DND-41 (cell line): ENCODE measurements around the gene FGA.

Experiments used
- ATAC-seq: fragments of 200-7000 bp; cut with Tn5 transposase; 3 replicates; pipeline ENCODE4 v1.9.1; 2021; ENCODE audit warnings: low read depth; ENCODE audit not compliant: insufficient read depth
- DNase-seq: peaks from one replicate; pipeline ENCODE4 v3.0.0-alpha.2; 2020
- H2AFZ ChIP-seq: 2 replicates; pipeline ENCODE4 v1.6.0; 2012; ENCODE audit warnings: low read depth, low read length
- H3K27ac ChIP-seq: 2 replicates; pipeline ENCODE4 v1.5.1; 2012; ENCODE audit warnings: low read length, inconsistent platforms
- H3K27me3 ChIP-seq: fragments of 200-600 bp; sonication (generic); 2 replicates; pipeline ENCODE4 v1.6.0; 2012; ENCODE audit warnings: low read length, mild to moderate bottlenecking, inconsistent platforms; ENCODE audit not compliant: insufficient read depth, poor library complexity
- H3K36me3 ChIP-seq: 2 replicates; pipeline ENCODE4 v1.5.1; 2012; ENCODE audit warnings: low read length, inconsistent platforms; ENCODE audit not compliant: insufficient read depth
- H3K4me1 ChIP-seq: 2 replicates; pipeline ENCODE4 v1.5.1; 2012; ENCODE audit warnings: mild to moderate bottlenecking, low read length; ENCODE audit not compliant: insufficient read depth
- H3K4me2 ChIP-seq: 2 replicates; pipeline ENCODE4 v1.6.0; 2012; ENCODE audit warnings: mild to moderate bottlenecking, moderate library complexity, low read length, inconsistent platforms; ENCODE audit not compliant: insufficient read depth
- H3K4me3 ChIP-seq, 2 experiments: fragments of 200-600 bp in 1 of 2; shearing (Covaris generic) in 1 of 2; 2 replicates each; pipeline ENCODE4 v1.5.1; 2012 to 2016; ENCODE audit warnings: inconsistent platforms in 2 of 2, low read length in 2 of 2, mild to moderate bottlenecking in 2 of 2, low read depth in 1 of 2, moderate library complexity in 1 of 2
- H3K79me2 ChIP-seq: 2 replicates; pipeline ENCODE4 v1.6.0; 2012; ENCODE audit warnings: low read length, inconsistent platforms; ENCODE audit not compliant: insufficient read depth
- H3K9ac ChIP-seq: 2 replicates; pipeline ENCODE4 v1.6.0; 2012; ENCODE audit warnings: low read depth, mild to moderate bottlenecking, inconsistent platforms, low read length, moderate library complexity
- H3K9me3 ChIP-seq: 2 replicates; pipeline ENCODE4 v1.5.1; 2012; ENCODE audit warnings: low read length, moderate library complexity, mild to moderate bottlenecking, inconsistent platforms; ENCODE audit not compliant: insufficient read depth, severe bottlenecking
- H4K20me1 ChIP-seq: 2 replicates; pipeline ENCODE4 v1.6.0; 2012; ENCODE audit warnings: low read length; ENCODE audit not compliant: insufficient read depth
- CTCF ChIP-seq: IDR thresholded peaks from 2 replicates; pipeline ENCODE4 v1.5.1; 2012; ENCODE audit warnings: borderline replicate concordance, low read length, moderate library complexity, mild to moderate bottlenecking; ENCODE audit not compliant: poor library complexity, severe bottlenecking; ENCODE audit errors: extremely low read depth
- EZH2 ChIP-seq: IDR thresholded peaks from 3 replicates; pipeline ENCODE4 v1.6.1; 2012; ENCODE audit warnings: borderline replicate concordance, low read depth, mild to moderate bottlenecking, moderate library complexity, low read length, inconsistent platforms; ENCODE audit not compliant: severe bottlenecking

The FGA gene

GRCh38 chr4:154577324-154577723 lies 13.2 kb downstream of the FGA start:
- H3K4me1 ChIP-seq = no peaks in the 10 kb centered on the region
- H3K27me3 ChIP-seq = no peaks in the 10 kb centered on the region
- no peak overlapping the region for H2AFZ ChIP-seq
- H3K27ac ChIP-seq = no peak overlapping the region
- H4K20me1 ChIP-seq = no peaks in the 10 kb centered on the region
- ATAC-seq (no peak), DNase-seq (no peak)
- H3K4me3 ChIP-seq = no peak overlapping the region
- TF ChIP-seq CTCF = no peak
- no peak for TF ChIP-seq EZH2
- H3K36me3 ChIP-seq = no peaks in the 10 kb centered on the region
- H3K9me3 ChIP-seq = no peaks in the 10 kb centered on the region
- H3K4me2 ChIP-seq = no peak overlapping the region
- H3K9ac ChIP-seq = no peak overlapping the region
- no peaks in the 10 kb centered on the region for H3K79me2 ChIP-seq

DNA sequence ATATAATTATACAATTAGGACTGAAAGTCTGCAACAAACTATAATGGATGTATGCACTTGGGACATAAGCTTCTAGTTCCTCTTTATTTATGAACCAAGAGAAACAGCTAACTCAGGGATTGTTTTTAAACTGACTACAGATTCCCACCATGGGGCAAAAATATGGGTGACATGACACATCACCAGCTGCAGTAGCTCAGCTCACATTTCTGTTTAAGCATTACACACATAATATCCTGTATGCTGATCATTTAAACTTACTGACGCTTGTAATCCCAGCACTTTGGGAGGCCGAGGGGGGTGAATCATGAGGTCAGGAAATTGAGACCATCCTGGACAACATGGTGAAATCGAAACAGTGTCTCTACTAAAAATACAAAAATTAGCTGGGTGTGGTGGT lies 16.2 kb downstream of the FGA start:
- no peaks in the 10 kb centered on the region for H3K36me3 ChIP-seq
- no peaks in the 10 kb centered on the region for H3K4me1 ChIP-seq
- no peak overlapping the region for H3K27ac ChIP-seq
- no peak overlapping the region for H3K4me2 ChIP-seq
- H3K27me3 ChIP-seq = no peaks in the 10 kb centered on the region
- no peaks in the 10 kb centered on the region for H3K79me2 ChIP-seq
- H3K9ac ChIP-seq = no peak overlapping the region
- TF ChIP-seq EZH2 = no peak
- no peak for TF ChIP-seq CTCF
- DNase-seq (no peak), ATAC-seq (no peak)
- no peaks in the 10 kb centered on the region for H3K9me3 ChIP-seq
- H2AFZ ChIP-seq = no peak overlapping the region
- H3K4me3 ChIP-seq = no peak overlapping the region
- no peaks in the 10 kb centered on the region for H4K20me1 ChIP-seq

GRCh38 chr4:154573190-154573870 lies 17.2 kb downstream of the FGA start:
- Histone ChIP-seq H3K27ac (no peak overlapping the region), H4K20me1 (no peaks in the 10 kb centered on the region), H3K27me3 (no peaks in the 10 kb centered on the region), H3K79me2 (no peaks in the 10 kb centered on the region), H2AFZ (no peak overlapping the region), H3K36me3 (no peaks in the 10 kb centered on the region), H3K9ac (no peak overlapping the region), H3K4me2 (no peak overlapping the region), H3K4me3 (no peak overlapping the region), H3K4me1 (no peaks in the 10 kb centered on the region), H3K9me3 (no peaks in the 10 kb centered on the region)
- DNase-seq (no peak), ATAC-seq (no peak)
- TF ChIP-seq EZH2 (no peak), CTCF (no peak)
